ENCODE measurements around the gene SMURF2. TPM values are rescaled to one million over a fixed set of nuclear protein-coding genes. Genes with fewer than 3 reads are reported as not detected.

SMURF2 gene
- polyA plus RNA-seq, 4 donors: 8.0 to 20.1 (median 12.9) TPM

- H3K27me3 ChIP-seq (ENCODE audit: control insufficient read depth in 3 of 3, insufficient read depth in 3 of 3, low read length in 3 of 3): no peaks in the 10 kb centered on the region
- peaks cover 0 to 39% (median 4%) of the 10 kb centered on the region in 3 donors for H3K36me3 ChIP-seq (ENCODE audit: control insufficient read depth in 3 of 3, insufficient read depth in 2 of 3, low read depth in 1 of 3, low read length in 3 of 3)
- no peaks in the 10 kb centered on the region for H3K9me3 ChIP-seq (ENCODE audit: control insufficient read depth in 2 of 2, insufficient read depth in 1 of 2, low read depth in 1 of 2, low read length in 1 of 2)
- no peaks in the 10 kb centered on the region for H3K4me1 ChIP-seq (ENCODE audit: control insufficient read depth in 3 of 3, insufficient read depth in 2 of 3, low read depth in 1 of 3, low read length in 2 of 3)
- DNase-seq (no peak), FAIRE-seq (no peak)
- no peak overlapping the region for H3K4me3 ChIP-seq (ENCODE audit: low read depth in 1 of 3, low read length in 3 of 3)
- no peak overlapping the region for H3K27ac ChIP-seq (ENCODE audit: low read depth in 1 of 3, low read length in 2 of 3)
These were observed 96.5 kb downstream of the SMURF2 start for GRCh38 chr17:64565563-64565962.

DNA sequence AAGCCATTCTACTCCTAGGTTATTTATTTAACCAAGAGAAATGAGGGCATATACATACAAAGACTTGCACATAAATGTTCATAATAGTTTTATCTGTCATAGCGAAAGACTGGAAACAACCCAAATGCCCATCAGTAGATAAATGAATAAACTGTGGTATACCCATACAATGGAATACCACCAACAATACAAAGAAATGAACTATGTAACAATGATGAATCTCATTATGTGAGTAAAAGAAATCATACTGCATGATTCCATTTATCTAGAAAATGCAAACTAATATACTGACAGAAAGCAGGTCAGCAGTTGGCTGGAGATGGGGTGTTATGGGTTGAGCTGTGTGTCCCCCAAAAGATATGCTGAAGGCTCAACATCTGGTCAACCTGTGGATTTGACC lies 98.0 kb downstream of the SMURF2 start:
- Histone ChIP-seq H3K27me3 (ENCODE audit: control insufficient read depth in 3 of 3, insufficient read depth in 3 of 3, low read length in 3 of 3) (no peaks in the 10 kb centered on the region), H3K4me1 (ENCODE audit: control insufficient read depth in 3 of 3, insufficient read depth in 2 of 3, low read depth in 1 of 3, low read length in 2 of 3) (no peaks in the 10 kb centered on the region), H3K4me3 (ENCODE audit: low read depth in 1 of 3, low read length in 3 of 3) (no peak overlapping the region), H3K36me3 (ENCODE audit: control insufficient read depth in 3 of 3, insufficient read depth in 2 of 3, low read depth in 1 of 3, low read length in 3 of 3) (peaks cover 0 to 48% (median 2%) of the 10 kb centered on the region in 3 donors), H3K27ac (ENCODE audit: low read depth in 1 of 3, low read length in 2 of 3) (no peak overlapping the region), H3K9me3 (ENCODE audit: control insufficient read depth in 2 of 2, insufficient read depth in 1 of 2, low read depth in 1 of 2, low read length in 1 of 2) (no peaks in the 10 kb centered on the region)
- WGBS, 3 donors: 91 to 100% (median 96%) methylated on average over 1 of the region's 1 CpG
- no peak for FAIRE-seq
- no peak for DNase-seq

GRCh38 chr17:64555281-64555680 lies 106.8 kb downstream of the SMURF2 start:
- H3K4me1 ChIP-seq (ENCODE audit: control insufficient read depth in 3 of 3, insufficient read depth in 2 of 3, low read depth in 1 of 3, low read length in 2 of 3): no peaks in the 10 kb centered on the region
- no peaks in the 10 kb centered on the region for H3K27me3 ChIP-seq (ENCODE audit: control insufficient read depth in 3 of 3, insufficient read depth in 3 of 3, low read length in 3 of 3)
- WGBS, 3 donors: 74 to 94% (median 92%) methylated on average over 4 of the region's 4 CpGs
- no peak overlapping the region for H3K27ac ChIP-seq (ENCODE audit: low read depth in 1 of 3, low read length in 2 of 3)
- H3K9me3 ChIP-seq (ENCODE audit: control insufficient read depth in 2 of 2, insufficient read depth in 1 of 2, low read depth in 1 of 2, low read length in 1 of 2): no peaks in the 10 kb centered on the region
- no peak for DNase-seq
- FAIRE-seq: no peak
- peaks cover 0 to 34% (median 13%) of the 10 kb centered on the region in 3 donors for H3K36me3 ChIP-seq (ENCODE audit: control insufficient read depth in 3 of 3, insufficient read depth in 2 of 3, low read depth in 1 of 3, low read length in 3 of 3)
- no peak overlapping the region for H3K4me3 ChIP-seq (ENCODE audit: low read depth in 1 of 3, low read length in 3 of 3)

- FAIRE-seq (no peak), DNase-seq (peak in 1 of 2 donors; percentile 5)
- no peak overlapping the region for H3K4me3 ChIP-seq (ENCODE audit: low read depth in 1 of 3, low read length in 3 of 3)
- no peak overlapping the region for H3K27ac ChIP-seq (ENCODE audit: low read depth in 1 of 3, low read length in 2 of 3)
- peaks cover 0 to 29% (median 13%) of the 10 kb centered on the region in 3 donors for H3K36me3 ChIP-seq (ENCODE audit: control insufficient read depth in 3 of 3, insufficient read depth in 2 of 3, low read depth in 1 of 3, low read length in 3 of 3)
- H3K27me3 ChIP-seq (ENCODE audit: control insufficient read depth in 3 of 3, insufficient read depth in 3 of 3, low read length in 3 of 3): no peaks in the 10 kb centered on the region
- H3K9me3 ChIP-seq (ENCODE audit: control insufficient read depth in 2 of 2, insufficient read depth in 1 of 2, low read depth in 1 of 2, low read length in 1 of 2): no peaks in the 10 kb centered on the region
- no peaks in the 10 kb centered on the region for H3K4me1 ChIP-seq (ENCODE audit: control insufficient read depth in 3 of 3, insufficient read depth in 2 of 3, low read depth in 1 of 3, low read length in 2 of 3)
These were observed 108.0 kb downstream of the SMURF2 start for GRCh38 chr17:64554028-64554637.

DNA sequence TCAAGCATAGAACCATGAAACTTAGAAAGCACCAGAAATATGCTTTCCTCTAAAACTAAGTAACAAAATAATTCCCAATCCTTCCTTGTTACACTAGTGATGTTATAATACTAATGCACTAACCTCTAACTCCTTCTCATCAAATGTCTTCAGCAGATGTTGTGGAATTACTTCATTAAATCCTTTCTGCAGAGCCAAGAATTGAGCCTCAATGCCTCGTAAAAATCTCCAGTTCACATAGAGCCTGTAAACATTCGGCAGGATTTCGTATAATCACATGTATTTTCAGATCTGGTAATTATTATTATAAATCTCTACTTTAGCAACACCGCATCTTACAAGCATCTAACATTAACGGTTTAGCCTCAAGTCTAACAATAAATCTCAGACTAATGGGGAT lies 110.6 kb downstream of the SMURF2 start:
- Histone ChIP-seq H3K36me3 (ENCODE audit: control insufficient read depth in 3 of 3, insufficient read depth in 2 of 3, low read depth in 1 of 3, low read length in 3 of 3) (peaks cover 5 to 39% (median 17%) of the 10 kb centered on the region in 3 donors), H3K27ac (ENCODE audit: low read depth in 1 of 3, low read length in 2 of 3) (no peak overlapping the region), H3K9me3 (ENCODE audit: control insufficient read depth in 2 of 2, insufficient read depth in 1 of 2, low read depth in 1 of 2, low read length in 1 of 2) (no peaks in the 10 kb centered on the region), H3K4me3 (ENCODE audit: low read depth in 1 of 3, low read length in 3 of 3) (no peak overlapping the region), H3K4me1 (ENCODE audit: control insufficient read depth in 3 of 3, insufficient read depth in 2 of 3, low read depth in 1 of 3, low read length in 2 of 3) (no peaks in the 10 kb centered on the region), H3K27me3 (ENCODE audit: control insufficient read depth in 3 of 3, insufficient read depth in 3 of 3, low read length in 3 of 3) (no peaks in the 10 kb centered on the region)
- FAIRE-seq: no peak
- WGBS, 3 donors: 88 to 95% (median 93%) methylated on average over 5 of the region's 5 CpGs
- no peak for DNase-seq

DNA sequence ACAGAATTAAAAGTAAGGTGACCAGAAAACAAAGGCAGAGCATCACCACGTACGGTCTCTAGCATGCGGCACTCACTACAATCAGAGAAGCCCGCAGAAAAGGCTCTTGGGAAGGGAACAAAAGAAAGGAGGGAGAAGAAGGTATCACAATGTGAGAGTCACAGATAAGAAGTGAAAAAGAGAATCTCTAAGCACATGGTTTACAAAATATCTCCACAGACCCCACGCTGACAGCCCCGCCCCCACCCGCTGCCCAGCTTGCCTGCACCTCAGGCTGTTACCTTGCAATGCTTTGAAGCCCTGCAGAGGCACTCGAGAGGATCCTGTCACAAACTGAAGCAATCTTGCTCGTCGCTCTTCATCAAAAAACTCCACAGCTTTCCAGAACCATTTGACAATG lies 114.8 kb downstream of the SMURF2 start:
- FAIRE-seq: no peak

GRCh38 chr17:64546716-64547115 lies 115.4 kb downstream of the SMURF2 start:
- 91 to 94% (median 92%) methylated on average over 7 of the region's 7 CpGs for WGBS, 3 donors
- peaks cover 7 to 29% (median 14%) of the 10 kb centered on the region in 3 donors for H3K36me3 ChIP-seq (ENCODE audit: control insufficient read depth in 3 of 3, insufficient read depth in 2 of 3, low read depth in 1 of 3, low read length in 3 of 3)
- H3K27ac ChIP-seq (ENCODE audit: low read depth in 1 of 3, low read length in 2 of 3): no peak overlapping the region
- FAIRE-seq (no peak), DNase-seq (no peak)
- no peaks in the 10 kb centered on the region for H3K27me3 ChIP-seq (ENCODE audit: control insufficient read depth in 3 of 3, insufficient read depth in 3 of 3, low read length in 3 of 3)
- H3K4me1 ChIP-seq (ENCODE audit: control insufficient read depth in 3 of 3, insufficient read depth in 2 of 3, low read depth in 1 of 3, low read length in 2 of 3): no peaks in the 10 kb centered on the region
- H3K9me3 ChIP-seq (ENCODE audit: control insufficient read depth in 2 of 2, insufficient read depth in 1 of 2, low read depth in 1 of 2, low read length in 1 of 2): no peaks in the 10 kb centered on the region
- no peak overlapping the region for H3K4me3 ChIP-seq (ENCODE audit: low read depth in 1 of 3, low read length in 3 of 3)

More for the DNA sequence above, 114.8 kb downstream of the SMURF2 start:
- DNase-seq: no peak
- Histone ChIP-seq H3K9me3 (ENCODE audit: control insufficient read depth in 2 of 2, insufficient read depth in 1 of 2, low read depth in 1 of 2, low read length in 1 of 2) (no peaks in the 10 kb centered on the region), H3K4me3 (ENCODE audit: low read depth in 1 of 3, low read length in 3 of 3) (no peak overlapping the region), H3K27ac (ENCODE audit: low read depth in 1 of 3, low read length in 2 of 3) (no peak overlapping the region), H3K4me1 (ENCODE audit: control insufficient read depth in 3 of 3, insufficient read depth in 2 of 3, low read depth in 1 of 3, low read length in 2 of 3) (no peaks in the 10 kb centered on the region), H3K36me3 (ENCODE audit: control insufficient read depth in 3 of 3, insufficient read depth in 2 of 3, low read depth in 1 of 3, low read length in 3 of 3) (peaks cover 7 to 26% (median 15%) of the 10 kb centered on the region in 3 donors), H3K27me3 (ENCODE audit: control insufficient read depth in 3 of 3, insufficient read depth in 3 of 3, low read length in 3 of 3) (no peaks in the 10 kb centered on the region)
- 85 to 91% (median 90%) methylated on average over 10 of the region's 10 CpGs for WGBS, 3 donors

- H3K4me1 ChIP-seq (ENCODE audit: control insufficient read depth in 3 of 3, insufficient read depth in 2 of 3, low read depth in 1 of 3, low read length in 2 of 3): no peaks in the 10 kb centered on the region
- no peak overlapping the region for H3K27ac ChIP-seq (ENCODE audit: low read depth in 1 of 3, low read length in 2 of 3)
- no peaks in the 10 kb centered on the region for H3K27me3 ChIP-seq (ENCODE audit: control insufficient read depth in 3 of 3, insufficient read depth in 3 of 3, low read length in 3 of 3)
- no peak overlapping the region for H3K4me3 ChIP-seq (ENCODE audit: low read depth in 1 of 3, low read length in 3 of 3)
- DNase-seq (no peak), FAIRE-seq (no peak)
- WGBS, 3 donors: 95 to 97% (median 96%) methylated on average over 2 of the region's 2 CpGs
- peaks cover 9 to 29% (median 13%) of the 10 kb centered on the region in 3 donors for H3K36me3 ChIP-seq (ENCODE audit: control insufficient read depth in 3 of 3, insufficient read depth in 2 of 3, low read depth in 1 of 3, low read length in 3 of 3)
- H3K9me3 ChIP-seq (ENCODE audit: control insufficient read depth in 2 of 2, insufficient read depth in 1 of 2, low read depth in 1 of 2, low read length in 1 of 2): no peaks in the 10 kb centered on the region
These were observed 117.4 kb downstream of the SMURF2 start for GRCh38 chr17:64544742-64545141.

Data from small intestine (tissue), 7 donors.